22Rv1 (cell line): Measurements from ENCODE around the gene PPP1R37.

Experiments
- H3K27ac ChIP-seq: fragments of 450-650 bp; 2 replicates; pipeline ENCODE4 v1.5.1; 2017
- ZFX ChIP-seq: fragments of 450-650 bp; IDR thresholded peaks from 2 replicates; pipeline ENCODE4 v1.6.1; 2017; ENCODE audit warnings: antibody characterized with exemption, borderline replicate concordance
- TF ChIP-seq, protein P1 (sequence below): fragments of 450-650 bp; IDR thresholded peaks from 2 replicates; pipeline ENCODE4 v1.5.1; 2017; ENCODE audit warnings: mild to moderate bottlenecking

PPP1R37 gene

DNA sequence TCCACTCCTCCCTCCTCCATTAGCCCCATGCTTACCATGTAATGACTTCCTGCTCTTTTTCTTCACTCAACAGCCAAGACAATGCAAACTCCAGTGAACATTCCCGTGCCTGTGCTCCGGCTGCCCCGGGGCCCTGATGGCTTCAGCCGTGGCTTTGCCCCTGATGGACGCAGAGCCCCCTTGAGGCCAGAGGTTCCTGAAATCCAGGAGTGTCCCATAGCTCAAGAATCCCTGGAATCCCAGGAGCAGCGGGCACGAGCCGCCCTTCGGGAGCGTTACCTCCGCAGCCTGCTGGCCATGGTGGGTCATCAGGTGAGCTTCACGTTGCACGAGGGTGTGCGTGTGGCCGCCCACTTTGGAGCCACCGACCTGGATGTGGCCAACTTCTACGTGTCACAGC lies 2.9 kb upstream of the PPP1R37 start:
- peak overlapping the region; percentile 97 for H3K27ac ChIP-seq
- TF ChIP-seq ZFX: no peak
- TF ChIP-seq, protein P1, sequence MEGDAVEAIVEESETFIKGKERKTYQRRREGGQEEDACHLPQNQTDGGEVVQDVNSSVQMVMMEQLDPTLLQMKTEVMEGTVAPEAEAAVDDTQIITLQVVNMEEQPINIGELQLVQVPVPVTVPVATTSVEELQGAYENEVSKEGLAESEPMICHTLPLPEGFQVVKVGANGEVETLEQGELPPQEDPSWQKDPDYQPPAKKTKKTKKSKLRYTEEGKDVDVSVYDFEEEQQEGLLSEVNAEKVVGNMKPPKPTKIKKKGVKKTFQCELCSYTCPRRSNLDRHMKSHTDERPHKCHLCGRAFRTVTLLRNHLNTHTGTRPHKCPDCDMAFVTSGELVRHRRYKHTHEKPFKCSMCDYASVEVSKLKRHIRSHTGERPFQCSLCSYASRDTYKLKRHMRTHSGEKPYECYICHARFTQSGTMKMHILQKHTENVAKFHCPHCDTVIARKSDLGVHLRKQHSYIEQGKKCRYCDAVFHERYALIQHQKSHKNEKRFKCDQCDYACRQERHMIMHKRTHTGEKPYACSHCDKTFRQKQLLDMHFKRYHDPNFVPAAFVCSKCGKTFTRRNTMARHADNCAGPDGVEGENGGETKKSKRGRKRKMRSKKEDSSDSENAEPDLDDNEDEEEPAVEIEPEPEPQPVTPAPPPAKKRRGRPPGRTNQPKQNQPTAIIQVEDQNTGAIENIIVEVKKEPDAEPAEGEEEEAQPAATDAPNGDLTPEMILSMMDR: no peak

DNA sequence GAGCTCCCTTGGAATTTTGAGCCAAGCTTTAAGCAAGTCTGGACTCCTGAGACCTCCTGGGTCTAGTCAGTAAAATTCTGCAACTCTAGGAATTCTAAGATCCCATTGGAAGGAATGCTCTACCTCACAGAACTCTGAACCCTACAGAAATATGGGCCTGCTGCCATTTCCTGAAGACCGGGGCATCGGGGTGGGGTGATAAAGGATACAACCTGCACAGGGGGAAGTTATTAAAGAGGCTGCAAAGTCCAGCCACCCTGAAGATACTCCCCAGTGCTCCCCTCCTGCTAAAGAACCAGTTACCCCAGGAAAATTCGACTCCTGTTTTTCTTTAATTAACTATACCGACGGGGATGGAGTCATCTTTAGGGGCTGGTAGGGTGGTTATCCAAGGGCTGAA lies 2.4 kb upstream of the PPP1R37 start:
- TF ChIP-seq, protein P1: no peak

DNA sequence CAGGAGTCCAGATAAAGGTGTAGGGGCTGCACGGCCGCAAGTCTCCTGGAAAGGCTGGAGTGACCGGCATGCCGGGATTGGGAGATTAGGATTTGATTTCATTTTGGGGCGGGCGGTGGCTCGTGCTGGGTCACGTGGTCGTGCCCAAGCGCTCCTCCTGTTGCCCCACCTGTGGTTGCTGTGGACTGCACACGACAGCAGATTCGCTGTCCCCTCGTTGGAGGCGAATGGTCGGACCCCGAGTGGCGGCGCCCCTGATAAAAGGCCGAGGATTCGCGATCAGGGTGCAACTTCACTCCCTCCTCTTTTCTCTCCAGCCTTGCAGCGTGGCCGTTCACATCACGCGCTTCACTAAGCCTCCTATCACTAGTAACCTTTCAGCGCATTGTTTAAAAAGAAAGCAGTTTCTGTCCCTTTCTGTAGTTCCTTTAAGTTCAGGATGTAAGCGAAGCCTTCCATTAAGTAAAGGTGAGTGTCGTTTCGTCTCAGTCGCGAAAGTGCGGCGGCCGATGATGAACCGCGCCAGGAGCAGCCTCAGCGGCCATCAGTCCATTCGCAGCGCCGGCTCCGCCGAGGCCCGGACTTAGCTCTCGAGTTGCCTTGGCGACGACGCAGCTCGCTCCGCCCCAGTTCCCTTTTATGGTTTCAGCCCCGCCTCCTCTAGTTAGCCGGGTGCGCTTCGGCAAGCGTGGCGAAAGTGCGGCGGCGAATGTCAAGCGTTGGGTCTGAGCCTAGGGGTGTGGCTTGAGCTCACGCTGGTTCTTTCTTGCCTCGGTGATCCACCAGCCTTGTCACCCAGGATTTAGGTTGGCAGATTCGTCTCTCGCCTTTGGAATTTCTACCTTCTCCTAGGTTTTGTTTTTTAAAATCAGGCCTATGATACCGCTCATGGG lies 1.7 kb upstream of the PPP1R37 start:
- TF ChIP-seq, protein P1: peak; percentile 12; the same call in 1 of the 2 replicates
- TF ChIP-seq ZFX: no peak
- peak overlapping the region; percentile 97 for H3K27ac ChIP-seq

More for the DNA sequence above, 2.4 kb upstream of the PPP1R37 start:
- peak overlapping the region; percentile 97 for H3K27ac ChIP-seq

DNA sequence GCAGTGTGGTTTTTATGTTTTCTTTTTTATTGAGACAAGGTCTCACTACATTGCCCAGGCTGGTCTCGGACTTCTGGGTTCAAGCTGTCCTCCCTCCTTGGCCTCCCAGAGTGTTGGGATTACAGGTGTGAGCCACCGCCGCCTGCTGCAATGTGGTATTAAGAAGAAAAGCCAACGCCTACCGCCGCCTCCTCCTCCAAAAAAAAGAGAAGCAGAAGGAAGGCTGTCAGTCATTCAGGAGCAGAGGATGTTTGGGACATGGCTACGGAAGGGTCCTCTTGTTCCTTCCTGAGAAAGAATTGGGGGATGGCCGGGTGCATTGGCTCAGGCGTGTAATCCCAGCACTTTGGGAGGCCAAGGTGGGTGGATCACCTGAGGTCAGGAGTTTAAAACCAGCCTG lies 1.2 kb downstream of the PPP1R37 start:
- H3K27ac ChIP-seq: peak overlapping the region; percentile 97
- TF ChIP-seq, protein P1: no peak
- no peak for TF ChIP-seq ZFX

DNA sequence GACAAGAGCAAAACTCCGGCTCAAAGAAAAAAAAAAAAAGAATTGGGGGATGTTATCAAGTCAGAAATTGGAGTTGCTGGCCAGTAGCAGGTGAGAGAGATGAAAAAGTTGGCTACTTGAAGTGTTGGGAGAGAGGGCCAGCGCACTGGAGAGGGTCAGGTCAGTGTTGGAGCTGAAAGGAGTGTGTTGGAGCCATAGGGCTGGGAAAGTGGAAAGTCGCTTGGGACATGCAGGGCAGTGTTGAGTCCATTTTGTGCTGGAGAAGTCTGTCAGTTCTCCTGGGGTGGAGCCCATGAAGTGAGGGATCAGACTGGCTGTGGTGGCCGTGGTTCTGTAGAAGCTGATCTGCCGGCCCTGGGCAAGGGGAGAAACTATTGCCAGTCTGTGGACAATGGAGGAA lies 1.7 kb downstream of the PPP1R37 start:
- TF ChIP-seq, protein P1: no peak
- no peak for TF ChIP-seq ZFX
- H3K27ac ChIP-seq: 0 out of 2 replicates have a peak overlapping the region, but pooled peaks have one; percentile 97

DNA sequence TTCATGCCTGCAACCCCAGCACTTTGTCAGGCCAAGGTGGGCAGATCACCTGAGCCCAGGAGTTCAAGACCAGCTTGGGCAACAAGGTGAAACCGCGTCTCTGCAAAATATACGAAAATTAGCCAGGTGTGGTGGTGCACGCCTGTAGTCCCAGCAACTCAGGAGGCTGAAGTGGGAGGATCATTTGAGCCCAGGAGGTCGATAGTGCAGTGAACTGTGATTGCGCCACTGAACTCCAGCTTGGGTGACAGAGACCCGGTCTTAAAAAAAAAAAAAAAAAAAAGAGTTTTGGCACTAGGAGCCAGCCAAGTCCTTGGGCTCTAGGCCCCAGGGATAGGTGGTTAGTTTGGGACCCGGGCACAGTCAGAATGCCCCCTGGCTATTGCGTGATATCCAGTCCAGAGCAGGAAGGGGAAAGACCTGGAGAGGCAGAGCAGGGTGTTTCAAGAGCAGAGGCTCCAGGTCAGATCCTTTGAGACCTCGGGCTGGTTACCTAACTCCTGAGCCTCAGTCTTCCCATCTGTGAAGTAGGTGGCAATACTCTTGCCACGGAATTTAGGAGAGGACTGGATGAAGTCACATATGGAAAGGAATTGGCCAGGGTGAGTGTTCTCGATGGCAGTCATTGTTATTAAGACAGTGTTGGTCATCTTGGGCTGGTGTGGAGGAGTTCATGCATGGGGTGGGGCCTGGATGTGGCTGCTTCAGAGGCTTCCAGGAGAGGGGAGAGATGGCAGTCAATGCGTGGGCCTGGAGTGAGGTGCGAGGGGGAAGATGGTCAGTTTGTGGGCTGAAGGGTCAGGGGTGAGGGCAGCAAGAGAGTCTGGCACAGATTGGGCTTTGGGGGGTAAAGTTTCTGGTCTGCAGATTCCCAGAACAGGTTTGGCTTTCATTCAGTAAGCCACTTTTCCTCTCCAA lies 2.8 kb downstream of the PPP1R37 start:
- no peak overlapping the region for H3K27ac ChIP-seq
- TF ChIP-seq, protein P1: no peak
- TF ChIP-seq ZFX: no peak
